ENCODE results near the gene CREB5.
"Not testable (repeated sequence)": the region's sequence is repeated elsewhere in the genome, so short reads cannot be mapped to it uniquely, and the experiment has no call there.

Gene CREB5

DNA sequence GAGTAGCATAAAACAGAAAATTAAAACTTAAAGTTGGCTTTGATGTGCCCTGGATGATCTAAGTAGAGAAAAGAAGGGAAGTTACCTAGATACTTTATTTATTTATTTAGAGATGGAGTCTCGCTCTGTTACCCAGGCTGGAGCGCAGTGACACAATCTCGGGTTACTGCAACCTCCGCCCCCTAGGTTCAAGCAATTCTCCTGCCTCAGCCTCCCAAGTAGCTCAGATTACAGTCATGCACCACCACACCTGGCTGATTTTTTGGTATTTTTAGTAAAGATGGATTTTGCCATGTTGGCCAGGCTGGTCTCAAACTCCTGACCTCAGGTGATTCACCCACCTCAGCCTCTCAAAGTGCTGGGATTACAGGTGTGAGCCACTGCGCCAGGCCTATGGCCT lies 373.8 kb downstream of the CREB5 start:
- not testable (repeated sequence) for H3K36me3 ChIP-seq (ENCODE audit: control insufficient read depth, insufficient read depth, low read length); H3K4me3 ChIP-seq (ENCODE audit: low read length); H3K9ac ChIP-seq (ENCODE audit: low read length); H3K27me3 ChIP-seq (ENCODE audit: control insufficient read depth, insufficient read depth, low read length); H3K9me3 ChIP-seq (ENCODE audit: control insufficient read depth, low read length); H3K4me1 ChIP-seq (ENCODE audit: control insufficient read depth, insufficient read depth, low read length)

GRCh38 chr7:28787106-28787505 lies 374.8 kb downstream of the CREB5 start:
- Histone ChIP-seq H3K9me3 (ENCODE audit: control insufficient read depth, low read length) (no peaks in the 10 kb centered on the region), H3K4me1 (ENCODE audit: control insufficient read depth, insufficient read depth, low read length) (no peaks in the 10 kb centered on the region), H3K27me3 (ENCODE audit: control insufficient read depth, insufficient read depth, low read length) (no peaks in the 10 kb centered on the region), H3K4me3 (ENCODE audit: low read length) (no peak overlapping the region), H3K36me3 (ENCODE audit: control insufficient read depth, insufficient read depth, low read length) (no peaks in the 10 kb centered on the region), H3K9ac (ENCODE audit: low read length) (no peak overlapping the region)

DNA sequence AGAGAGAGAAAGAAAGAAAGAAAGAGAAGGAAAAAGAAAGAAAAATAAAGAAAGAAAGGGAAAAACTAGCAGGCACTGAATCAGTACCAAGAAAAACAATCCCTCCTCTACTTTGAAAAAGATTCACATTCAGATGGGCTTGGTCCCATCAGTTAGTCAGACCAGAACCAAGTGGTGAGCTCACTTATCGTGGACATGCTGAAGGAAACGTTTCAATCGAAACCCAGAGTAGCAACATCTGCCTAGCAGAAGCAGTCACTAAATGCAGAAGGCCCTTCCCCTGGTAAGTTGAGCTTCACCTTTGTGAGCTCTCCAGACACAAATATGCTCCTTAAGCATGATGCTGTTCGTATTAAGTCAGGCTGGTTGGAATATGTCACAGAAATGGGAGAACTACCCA lies 378.1 kb downstream of the CREB5 start:
- no peaks in the 10 kb centered on the region for H3K36me3 ChIP-seq (ENCODE audit: control insufficient read depth, insufficient read depth, low read length)
- H3K4me3 ChIP-seq (ENCODE audit: low read length), result no peak overlapping the region
- H3K27me3 ChIP-seq (ENCODE audit: control insufficient read depth, insufficient read depth, low read length), result no peaks in the 10 kb centered on the region
- no peaks in the 10 kb centered on the region for H3K4me1 ChIP-seq (ENCODE audit: control insufficient read depth, insufficient read depth, low read length)
- H3K9me3 ChIP-seq (ENCODE audit: control insufficient read depth, low read length), result no peaks in the 10 kb centered on the region
- H3K9ac ChIP-seq (ENCODE audit: low read length), result no peak overlapping the region

DNA sequence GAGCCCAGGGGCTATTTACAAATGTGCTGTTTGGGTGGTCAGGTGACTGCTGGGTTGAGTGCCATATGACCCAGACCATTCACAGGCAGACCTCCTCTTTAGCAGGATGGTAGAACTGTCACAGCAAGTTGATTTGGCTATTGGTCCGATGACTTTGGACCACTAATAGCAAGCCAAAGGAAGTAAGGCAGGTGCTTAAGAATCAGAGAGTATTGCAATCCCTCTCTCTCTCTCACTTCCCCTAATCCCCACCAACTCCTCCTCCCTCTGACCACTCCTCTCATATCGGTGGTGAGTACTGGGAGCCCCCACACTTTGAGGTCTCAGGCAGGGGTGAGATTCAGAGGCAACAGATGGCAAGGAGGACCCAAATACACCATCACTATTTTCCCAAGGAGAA lies 380.5 kb downstream of the CREB5 start:
- H3K36me3 ChIP-seq (ENCODE audit: control insufficient read depth, insufficient read depth, low read length), result no peaks in the 10 kb centered on the region

GRCh38 chr7:28793381-28794085 lies 381.2 kb downstream of the CREB5 start:
- Histone ChIP-seq H3K9me3 (ENCODE audit: control insufficient read depth, low read length) (no peaks in the 10 kb centered on the region), H3K4me1 (ENCODE audit: control insufficient read depth, insufficient read depth, low read length) (no peaks in the 10 kb centered on the region), H3K36me3 (ENCODE audit: control insufficient read depth, insufficient read depth, low read length) (no peaks in the 10 kb centered on the region), H3K27me3 (ENCODE audit: control insufficient read depth, insufficient read depth, low read length) (no peaks in the 10 kb centered on the region), H3K9ac (ENCODE audit: low read length) (no peak overlapping the region), H3K4me3 (ENCODE audit: low read length) (no peak overlapping the region)

More for the DNA sequence above, 380.5 kb downstream of the CREB5 start:
- H3K9me3 ChIP-seq (ENCODE audit: control insufficient read depth, low read length), result no peaks in the 10 kb centered on the region
- H3K27me3 ChIP-seq (ENCODE audit: control insufficient read depth, insufficient read depth, low read length), result no peaks in the 10 kb centered on the region
- no peak overlapping the region for H3K9ac ChIP-seq (ENCODE audit: low read length)
- H3K4me3 ChIP-seq (ENCODE audit: low read length), result no peak overlapping the region
- H3K4me1 ChIP-seq (ENCODE audit: control insufficient read depth, insufficient read depth, low read length), result no peaks in the 10 kb centered on the region

DNA sequence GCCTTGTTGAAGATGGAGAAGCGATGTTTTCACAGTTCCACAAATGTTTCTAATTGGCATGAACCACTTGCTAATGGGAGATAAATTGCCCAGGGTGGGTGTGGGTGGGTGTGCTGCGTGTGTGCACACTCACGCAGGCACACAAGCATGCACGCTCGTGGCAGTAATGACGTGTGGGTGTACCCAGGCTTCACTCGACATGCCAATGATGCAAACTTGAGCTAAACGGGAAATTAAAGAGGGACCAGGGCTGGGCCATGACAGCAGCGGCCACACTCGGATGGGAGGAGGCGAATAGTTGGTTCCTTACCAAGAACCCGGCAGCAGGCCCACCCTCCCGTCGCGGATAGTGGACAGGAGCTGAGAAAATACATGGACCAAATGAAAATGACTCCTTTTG lies 386.0 kb downstream of the CREB5 start:
- no peaks in the 10 kb centered on the region for H3K27me3 ChIP-seq (ENCODE audit: control insufficient read depth, insufficient read depth, low read length)
- no peak overlapping the region for H3K9ac ChIP-seq (ENCODE audit: low read length)
- H3K4me1 ChIP-seq (ENCODE audit: control insufficient read depth, insufficient read depth, low read length), result no peaks in the 10 kb centered on the region
- no peaks in the 10 kb centered on the region for H3K36me3 ChIP-seq (ENCODE audit: control insufficient read depth, insufficient read depth, low read length)
- H3K9me3 ChIP-seq (ENCODE audit: control insufficient read depth, low read length), result no peaks in the 10 kb centered on the region
- no peak overlapping the region for H3K4me3 ChIP-seq (ENCODE audit: low read length)

GRCh38 chr7:28799619-28800018 lies 387.3 kb downstream of the CREB5 start:
- Histone ChIP-seq H3K4me3 (ENCODE audit: low read length) (no peak overlapping the region), H3K27me3 (ENCODE audit: control insufficient read depth, insufficient read depth, low read length) (no peaks in the 10 kb centered on the region), H3K9ac (ENCODE audit: low read length) (no peak overlapping the region), H3K36me3 (ENCODE audit: control insufficient read depth, insufficient read depth, low read length) (no peaks in the 10 kb centered on the region), H3K9me3 (ENCODE audit: control insufficient read depth, low read length) (no peaks in the 10 kb centered on the region), H3K4me1 (ENCODE audit: control insufficient read depth, insufficient read depth, low read length) (no peaks in the 10 kb centered on the region)

DNA sequence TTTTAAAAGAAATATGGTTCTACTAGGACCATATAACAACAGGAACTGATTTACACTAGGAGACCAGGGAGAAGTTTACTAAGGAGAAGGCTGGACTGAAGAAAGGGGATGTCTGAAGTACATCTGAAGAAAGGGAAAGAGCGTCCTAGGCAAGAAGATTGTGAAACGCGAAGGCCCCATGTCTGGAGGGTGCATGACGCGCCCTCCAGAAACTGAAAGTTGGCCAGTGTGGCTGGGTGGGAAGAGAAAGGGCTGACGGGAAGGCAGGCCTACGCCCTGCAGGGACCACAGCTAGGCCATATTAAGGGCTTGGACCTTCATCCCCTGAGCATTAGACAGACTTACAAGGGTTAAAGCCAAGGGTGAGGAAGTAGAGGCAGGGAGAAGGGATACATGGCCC lies 387.8 kb downstream of the CREB5 start:
- no peak overlapping the region for H3K9ac ChIP-seq (ENCODE audit: low read length)
- no peaks in the 10 kb centered on the region for H3K36me3 ChIP-seq (ENCODE audit: control insufficient read depth, insufficient read depth, low read length)
- H3K4me3 ChIP-seq (ENCODE audit: low read length), result no peak overlapping the region
- H3K4me1 ChIP-seq (ENCODE audit: control insufficient read depth, insufficient read depth, low read length), result no peaks in the 10 kb centered on the region
- no peaks in the 10 kb centered on the region for H3K9me3 ChIP-seq (ENCODE audit: control insufficient read depth, low read length)
- H3K27me3 ChIP-seq (ENCODE audit: control insufficient read depth, insufficient read depth, low read length), result no peaks in the 10 kb centered on the region

DNA sequence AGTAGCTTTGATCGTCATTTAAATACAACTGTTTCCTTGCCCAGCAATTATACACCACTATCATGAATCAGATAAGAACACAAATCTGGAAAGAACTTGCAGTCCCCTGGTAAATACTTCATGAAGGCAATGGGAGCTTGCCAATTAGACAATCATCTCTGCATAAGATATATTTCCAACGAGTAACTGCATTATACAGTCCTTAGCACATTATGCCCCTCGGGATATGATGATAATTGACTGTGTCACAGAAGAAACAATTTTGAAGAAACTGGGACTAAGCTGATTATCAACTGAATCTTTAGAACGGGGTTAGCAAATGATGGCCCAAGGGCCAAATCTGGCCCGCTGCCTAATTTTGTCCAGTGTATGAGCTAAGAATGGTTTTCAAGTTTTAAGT lies 390.1 kb downstream of the CREB5 start:
- Histone ChIP-seq H3K9me3 (ENCODE audit: control insufficient read depth, low read length) (no peaks in the 10 kb centered on the region), H3K4me3 (ENCODE audit: low read length) (no peak overlapping the region), H3K4me1 (ENCODE audit: control insufficient read depth, insufficient read depth, low read length) (no peaks in the 10 kb centered on the region), H3K9ac (ENCODE audit: low read length) (no peak overlapping the region), H3K27me3 (ENCODE audit: control insufficient read depth, insufficient read depth, low read length) (no peaks in the 10 kb centered on the region), H3K36me3 (ENCODE audit: control insufficient read depth, insufficient read depth, low read length) (no peaks in the 10 kb centered on the region)

GRCh38 chr7:28804157-28804556 lies 391.8 kb downstream of the CREB5 start:
- Histone ChIP-seq H3K9me3 (ENCODE audit: control insufficient read depth, low read length) (no peaks in the 10 kb centered on the region), H3K27me3 (ENCODE audit: control insufficient read depth, insufficient read depth, low read length) (no peaks in the 10 kb centered on the region), H3K4me1 (ENCODE audit: control insufficient read depth, insufficient read depth, low read length) (no peaks in the 10 kb centered on the region), H3K4me3 (ENCODE audit: low read length) (no peak overlapping the region), H3K36me3 (ENCODE audit: control insufficient read depth, insufficient read depth, low read length) (no peaks in the 10 kb centered on the region), H3K9ac (ENCODE audit: low read length) (no peak overlapping the region)

GRCh38 chr7:28804990-28805389 lies 392.7 kb downstream of the CREB5 start:
- Histone ChIP-seq H3K4me1 (ENCODE audit: control insufficient read depth, insufficient read depth, low read length) (no peaks in the 10 kb centered on the region), H3K36me3 (ENCODE audit: control insufficient read depth, insufficient read depth, low read length) (no peaks in the 10 kb centered on the region), H3K4me3 (ENCODE audit: low read length) (no peak overlapping the region), H3K27me3 (ENCODE audit: control insufficient read depth, insufficient read depth, low read length) (no peaks in the 10 kb centered on the region), H3K9ac (ENCODE audit: low read length) (no peak overlapping the region), H3K9me3 (ENCODE audit: control insufficient read depth, low read length) (no peaks in the 10 kb centered on the region)

GRCh38 chr7:28806841-28807240 lies 394.5 kb downstream of the CREB5 start:
- Histone ChIP-seq H3K4me1 (ENCODE audit: control insufficient read depth, insufficient read depth, low read length) (no peaks in the 10 kb centered on the region), H3K9me3 (ENCODE audit: control insufficient read depth, low read length) (no peaks in the 10 kb centered on the region), H3K27me3 (ENCODE audit: control insufficient read depth, insufficient read depth, low read length) (no peaks in the 10 kb centered on the region), H3K36me3 (ENCODE audit: control insufficient read depth, insufficient read depth, low read length) (no peaks in the 10 kb centered on the region), H3K9ac (ENCODE audit: low read length) (no peak overlapping the region), H3K4me3 (ENCODE audit: low read length) (no peak overlapping the region)

Measured in mucosa of stomach (tissue), 1 donor.